ENCODE measurements around the gene CCDC149.

Gene CCDC149

DNA sequence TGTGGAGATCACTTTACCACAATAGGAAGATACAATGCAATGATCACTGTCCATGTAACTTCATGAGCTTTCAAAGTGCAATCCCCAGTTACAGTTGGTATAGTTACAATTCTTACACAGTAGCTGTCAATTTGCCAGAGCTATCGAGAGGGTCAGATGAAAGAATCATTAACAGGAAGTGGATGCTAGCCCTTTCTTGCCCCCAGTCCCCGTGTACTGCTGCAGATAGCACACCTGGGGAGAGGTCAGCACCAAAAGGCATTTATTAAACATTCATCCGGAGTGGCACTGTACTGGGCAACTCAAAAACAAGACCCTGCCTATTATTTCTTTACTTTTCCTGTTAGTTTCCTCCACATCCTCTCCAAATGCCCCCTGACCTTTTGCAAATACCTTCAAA lies 69.7 kb downstream of the CCDC149 start:
- DNase-seq (ENCODE audit: low read depth): no peak

DNA sequence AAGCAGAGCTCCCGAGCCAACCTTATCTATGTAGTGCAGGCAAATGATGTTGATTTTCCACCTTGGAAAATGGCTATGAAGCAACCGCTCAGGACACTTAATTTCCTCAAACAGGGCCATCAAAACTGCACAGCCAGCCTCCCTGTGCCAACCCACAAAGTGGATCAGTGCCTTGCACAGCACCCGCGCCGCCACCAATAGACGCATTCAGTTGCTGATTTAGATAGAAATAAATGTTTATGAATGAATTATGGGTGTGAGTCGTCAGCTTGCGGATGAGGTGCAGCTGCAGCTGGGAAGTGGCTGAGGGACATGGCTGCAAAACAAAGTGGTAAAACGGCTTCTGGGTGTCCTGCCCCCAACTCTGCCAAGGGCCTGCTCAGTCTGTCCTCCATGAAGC lies 70.5 kb downstream of the CCDC149 start:
- no peak for DNase-seq (ENCODE audit: low read depth)

DNA sequence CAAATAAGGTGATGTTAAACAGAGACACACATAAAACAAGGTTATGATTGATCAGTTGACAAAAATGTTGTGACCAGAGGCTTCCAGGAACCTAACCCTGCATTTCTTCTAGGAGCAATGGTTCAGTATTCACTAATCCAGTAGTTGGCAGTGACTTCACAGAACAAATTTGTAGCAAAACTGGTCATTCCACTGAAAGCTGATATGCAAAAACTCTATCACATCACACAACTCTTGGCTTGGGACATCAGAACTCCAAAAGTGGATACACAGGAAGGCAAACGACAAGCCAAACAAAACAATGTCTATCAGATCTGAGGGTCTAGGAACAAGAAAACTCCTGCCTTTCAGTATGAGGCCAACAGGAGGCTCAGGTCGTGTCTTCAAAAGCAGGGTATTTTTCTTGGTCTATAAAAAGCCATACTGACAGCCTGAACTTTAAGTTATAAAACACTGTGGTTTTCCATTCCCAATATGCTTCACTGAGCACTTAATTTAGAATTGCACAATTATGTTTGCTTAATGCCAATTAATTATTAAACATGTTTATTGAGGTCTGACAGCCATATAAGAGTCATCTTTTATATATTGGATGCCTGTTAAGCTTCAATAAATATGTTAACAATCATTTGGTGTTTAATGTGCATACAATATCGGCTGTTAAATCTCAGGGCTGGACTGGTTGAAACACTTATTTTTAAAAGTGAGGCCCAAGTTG lies 71.9 kb downstream of the CCDC149 start:
- no peak for DNase-seq (ENCODE audit: low read depth)

DNA sequence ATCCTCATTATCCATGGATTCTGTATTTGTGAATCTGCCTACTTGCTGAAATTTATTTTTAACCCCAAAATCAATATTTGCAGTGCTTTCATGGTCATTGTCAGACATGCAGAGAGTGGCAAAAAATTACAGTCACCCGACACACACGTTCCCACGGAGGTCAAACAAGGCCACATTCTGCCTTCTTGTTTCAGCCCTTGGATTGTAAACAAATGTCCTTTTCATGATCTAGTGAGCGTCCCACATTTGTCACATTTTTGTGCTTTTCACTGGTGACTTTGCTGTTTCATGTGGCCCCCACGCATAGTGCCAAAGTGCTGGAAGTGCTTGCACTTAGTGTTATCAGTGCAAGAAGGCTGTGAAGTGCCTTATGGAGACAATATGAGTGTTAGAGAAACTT lies 72.5 kb downstream of the CCDC149 start:
- no peak for DNase-seq (ENCODE audit: low read depth)

DNA sequence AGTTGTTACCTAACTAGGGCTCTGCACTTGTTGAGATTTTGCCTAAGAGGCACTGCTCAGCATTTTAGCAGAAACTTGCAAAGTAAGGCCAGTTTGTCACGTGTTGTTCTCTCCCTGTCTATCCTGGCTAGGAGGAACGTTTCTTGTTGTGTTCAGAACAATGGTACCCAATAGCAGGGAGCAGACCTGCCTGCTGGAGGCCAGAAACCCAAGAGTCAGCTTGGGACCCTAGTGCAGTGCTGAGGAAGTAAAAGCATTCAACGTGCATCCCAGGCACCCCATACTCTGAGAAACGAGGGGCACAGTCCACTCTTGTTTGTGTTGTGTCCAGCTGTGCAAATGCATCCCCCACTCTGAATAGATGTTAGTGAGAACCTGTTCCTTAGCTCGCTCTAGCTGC lies 75.1 kb downstream of the CCDC149 start:
- no peak for DNase-seq (ENCODE audit: low read depth)

DNA sequence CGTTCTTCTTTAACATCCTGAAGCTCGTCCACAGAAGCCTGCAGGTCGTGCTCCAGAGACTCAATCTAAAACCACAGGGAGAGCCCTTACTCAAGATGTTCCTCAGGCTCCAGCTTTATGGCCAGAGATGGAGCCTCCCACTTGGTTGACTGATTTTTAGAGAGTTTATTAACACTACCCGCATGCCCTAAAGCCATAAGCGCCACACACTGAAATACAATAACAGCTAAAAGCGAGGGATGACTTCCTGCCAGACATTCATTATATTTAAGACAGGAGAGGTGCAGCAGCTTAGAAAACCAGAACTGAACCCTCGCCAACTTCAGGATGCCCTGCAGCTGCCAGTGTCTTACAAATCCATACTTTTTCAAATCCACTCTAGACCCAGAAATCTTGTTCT lies 75.5 kb downstream of the CCDC149 start:
- DNase-seq (ENCODE audit: low read depth): no peak

DNA sequence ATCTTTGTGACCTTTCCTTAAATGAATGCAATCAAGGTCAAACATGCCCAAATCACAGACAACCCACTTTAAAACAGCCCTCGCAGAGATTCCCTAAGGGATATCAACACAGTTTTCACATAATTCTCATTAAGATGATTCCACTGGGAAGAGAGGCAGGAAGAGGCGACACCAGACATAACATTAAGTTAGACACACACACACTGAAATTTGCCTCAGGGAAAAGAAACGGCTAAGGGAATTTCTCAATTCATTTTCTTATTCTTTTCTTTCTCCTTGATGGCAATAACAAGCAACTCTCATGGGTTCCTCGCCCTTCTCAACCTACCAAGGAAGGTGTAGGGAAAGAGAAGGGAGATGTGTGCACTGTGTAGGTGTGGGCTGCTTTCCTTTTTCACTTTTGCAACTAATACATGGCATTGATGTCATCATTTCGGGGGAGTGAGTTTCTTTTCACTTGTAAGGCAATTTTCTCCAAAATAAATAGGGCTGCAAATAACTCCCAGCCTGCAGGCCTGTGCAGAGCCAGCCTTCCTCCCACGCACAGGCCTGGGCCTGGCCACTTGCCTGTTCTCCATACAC lies 76.1 kb downstream of the CCDC149 start:
- no peak for DNase-seq (ENCODE audit: low read depth)

DNA sequence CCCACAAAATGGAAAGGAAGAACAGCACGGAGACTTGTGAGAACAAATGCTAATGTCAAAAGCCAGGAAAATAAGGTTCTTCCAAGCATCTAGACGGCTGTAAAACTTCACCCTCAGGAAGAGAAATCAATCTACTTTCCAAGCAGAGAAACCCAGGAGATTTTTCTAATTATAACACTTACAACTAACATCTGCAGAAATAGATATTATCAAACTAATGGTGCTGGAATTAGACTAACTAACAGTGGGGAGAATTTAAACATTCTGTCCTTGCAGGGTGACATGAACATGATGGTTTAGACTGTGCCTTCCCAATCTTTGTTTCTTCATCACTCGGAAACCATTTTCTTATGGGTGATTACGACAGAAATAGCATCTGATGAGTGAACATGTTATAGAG lies 77.1 kb downstream of the CCDC149 start:
- no peak for DNase-seq (ENCODE audit: low read depth)

DNA sequence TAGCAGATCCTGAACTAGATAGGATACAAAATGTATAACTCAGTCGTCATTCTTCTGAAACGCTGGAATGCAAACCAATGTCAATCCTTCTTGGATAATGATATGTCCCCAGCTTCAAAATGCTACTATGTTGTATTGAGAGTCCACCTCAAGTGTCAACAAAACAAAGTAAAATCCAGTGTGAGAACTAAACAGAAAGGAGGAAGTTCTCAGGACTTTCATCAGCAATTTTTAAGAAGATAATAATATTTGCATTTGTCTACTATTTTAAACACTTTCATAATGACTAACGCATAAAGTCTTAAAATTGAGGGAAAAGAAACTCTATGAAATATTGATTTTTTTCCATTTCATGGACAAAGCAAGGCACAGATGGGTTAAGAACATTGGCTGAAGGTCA lies 81.2 kb downstream of the CCDC149 start:
- no peak for DNase-seq (ENCODE audit: low read depth)

DNA sequence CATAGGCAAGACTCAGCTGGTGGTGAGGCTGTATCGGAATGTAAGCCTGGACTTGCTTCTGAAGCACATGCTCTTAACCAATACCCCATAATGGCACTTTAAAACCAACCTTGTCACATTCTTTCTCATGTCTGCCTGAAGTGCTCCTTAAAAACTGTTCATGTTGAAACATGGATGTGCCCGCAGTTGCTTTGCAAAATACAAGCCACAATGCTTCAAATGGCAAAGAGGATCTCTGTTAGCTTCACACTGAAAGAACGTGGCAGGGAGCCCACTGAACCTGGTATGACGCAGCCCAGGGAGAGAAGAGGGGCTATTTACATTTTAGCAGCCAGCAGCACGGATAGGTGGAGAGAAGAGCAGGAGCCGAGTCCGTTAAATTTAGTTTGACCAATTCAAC lies 88.1 kb downstream of the CCDC149 start:
- no peak for DNase-seq (ENCODE audit: low read depth)

DNA sequence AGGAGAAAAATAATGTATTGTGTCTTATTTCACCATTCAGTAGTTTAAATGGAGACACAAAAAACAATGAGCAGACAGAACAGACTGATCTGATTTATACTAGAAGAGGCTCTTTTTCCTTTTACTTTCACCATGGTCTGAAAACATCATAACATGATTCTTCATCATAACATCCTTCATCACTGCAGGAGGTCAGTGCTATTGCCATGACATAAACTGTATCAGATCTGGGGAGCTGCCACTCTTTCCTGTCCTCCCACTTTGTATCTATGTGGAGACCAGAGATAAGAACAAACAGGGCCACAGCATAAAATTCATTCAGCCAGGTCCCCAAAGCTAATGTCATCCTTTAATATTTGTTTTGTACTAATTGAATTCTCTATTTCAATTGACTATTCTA lies 92.3 kb downstream of the CCDC149 start:
- no peak for DNase-seq (ENCODE audit: low read depth)

DNA sequence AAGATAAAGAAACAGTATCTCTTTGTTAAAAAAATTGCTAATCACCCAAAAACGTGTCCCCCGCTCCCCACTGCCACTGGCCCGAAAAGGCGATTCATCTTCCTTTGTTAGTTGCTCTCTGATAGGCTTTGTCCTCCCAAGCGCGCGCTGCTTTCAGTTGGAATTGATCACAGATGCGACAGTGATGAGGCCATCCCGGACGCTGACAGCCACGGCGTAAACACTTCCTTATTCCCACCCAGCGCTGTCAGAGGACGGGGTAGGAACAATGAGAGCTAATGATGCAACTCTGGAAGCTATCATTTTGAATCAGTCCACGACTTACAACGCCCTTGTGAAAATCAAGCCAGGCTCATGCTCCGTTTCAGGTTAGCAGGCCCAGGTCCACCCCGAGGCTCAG lies 96.0 kb downstream of the CCDC149 start:
- DNase-seq (ENCODE audit: low read depth): no peak

DNA sequence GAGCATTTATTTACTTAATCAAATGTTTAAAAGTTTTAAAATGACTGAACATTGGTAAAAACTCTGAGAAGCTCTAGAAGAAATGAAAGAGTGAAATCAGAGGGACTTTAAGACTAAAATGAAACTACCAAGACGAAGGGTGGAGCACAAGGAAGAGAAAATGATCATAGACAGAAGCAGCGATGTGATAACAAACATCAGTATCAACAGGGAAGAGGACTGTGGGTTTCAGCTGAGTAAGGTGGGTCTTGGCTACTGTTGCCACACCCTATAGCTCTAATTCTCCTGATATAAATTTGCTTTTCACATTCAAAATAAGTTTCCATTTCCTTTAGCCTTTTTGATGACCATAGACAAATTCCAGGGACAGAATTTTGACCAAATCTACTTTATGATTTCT lies 99.1 kb downstream of the CCDC149 start:
- DNase-seq (ENCODE audit: low read depth): no peak

DNA sequence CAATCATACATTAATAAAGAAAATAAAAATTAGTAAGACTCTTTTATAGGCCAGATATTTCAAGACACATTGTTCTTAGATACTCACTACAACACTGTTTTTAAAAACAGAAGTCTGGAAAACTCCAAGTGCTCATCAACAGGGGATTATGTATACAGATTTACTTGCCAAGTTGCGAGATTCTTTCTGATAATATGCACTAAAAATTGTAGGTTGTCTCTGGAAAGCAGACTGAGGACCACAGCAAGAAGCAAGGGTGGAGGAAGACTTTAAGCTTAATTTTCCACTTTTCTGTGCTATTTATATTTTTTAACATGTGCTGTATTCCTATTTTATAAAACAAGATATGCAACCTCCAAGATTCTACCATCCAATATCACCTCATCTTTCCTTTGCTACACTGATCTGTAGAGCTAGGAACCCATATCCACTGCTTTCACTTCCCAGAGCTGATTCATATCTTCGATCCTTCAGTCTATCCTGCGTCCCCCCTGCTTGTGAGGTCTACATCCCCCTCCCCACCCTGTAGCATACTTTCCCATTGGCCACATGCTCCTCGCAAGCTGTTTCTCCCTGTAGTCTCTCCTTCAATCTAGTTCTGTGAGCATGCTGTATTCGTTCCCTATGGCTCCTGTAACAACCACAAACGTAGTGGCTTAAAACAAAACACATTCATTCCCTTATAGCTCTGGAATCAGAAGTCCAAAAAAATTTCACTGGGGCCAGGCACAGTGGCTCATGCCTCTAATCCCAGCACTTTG lies 101.8 kb downstream of the CCDC149 start:
- DNase-seq (ENCODE audit: low read depth): no peak

DNA sequence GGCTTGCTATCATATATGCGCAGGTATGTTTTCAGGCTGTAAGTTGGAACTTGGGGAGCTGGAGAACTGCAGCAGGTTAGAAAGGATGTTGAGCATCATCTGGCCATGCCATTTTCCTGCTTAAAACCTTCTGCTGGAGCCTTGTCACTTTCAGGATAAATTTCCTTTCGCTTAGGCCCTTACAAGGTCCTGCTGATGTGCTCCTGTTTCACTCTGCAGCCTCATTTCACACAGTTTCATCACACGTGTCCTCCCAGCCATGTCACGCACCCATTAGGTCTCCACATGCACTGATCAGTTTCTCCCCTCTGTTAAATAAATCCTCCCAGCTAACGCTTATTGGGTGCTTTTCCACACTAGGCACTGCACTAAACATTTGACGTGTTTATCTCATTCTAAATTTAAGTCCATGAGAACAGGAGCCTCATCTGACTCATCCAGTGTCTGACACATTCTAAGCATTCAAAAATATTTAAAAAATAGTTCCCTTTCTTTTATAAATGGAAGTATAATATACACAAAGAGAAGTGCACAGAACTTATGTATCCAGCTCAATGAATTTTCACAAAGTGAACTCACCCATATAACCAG lies 102.9 kb downstream of the CCDC149 start:
- DNase-seq (ENCODE audit: low read depth): no peak

DNA sequence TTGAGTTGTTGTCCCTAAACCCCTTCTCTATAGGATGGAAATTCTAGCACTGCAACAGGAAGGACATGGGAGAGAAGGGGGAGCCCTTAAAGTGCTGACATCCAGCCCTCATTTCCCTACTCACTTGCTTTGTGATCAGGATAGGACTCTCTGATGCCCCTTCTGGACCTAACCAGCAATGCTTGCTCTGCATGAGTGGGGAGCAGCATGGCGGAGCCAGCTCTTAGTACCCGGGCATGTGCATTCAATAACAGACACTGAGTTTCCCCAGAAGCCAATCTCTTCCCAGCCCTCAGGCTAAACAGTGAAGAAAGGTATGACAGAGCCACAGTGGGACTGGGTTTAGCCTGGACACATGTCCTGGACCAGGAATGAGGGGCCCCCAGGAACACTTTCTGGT lies 103.5 kb downstream of the CCDC149 start:
- DNase-seq (ENCODE audit: low read depth): no peak

DNA sequence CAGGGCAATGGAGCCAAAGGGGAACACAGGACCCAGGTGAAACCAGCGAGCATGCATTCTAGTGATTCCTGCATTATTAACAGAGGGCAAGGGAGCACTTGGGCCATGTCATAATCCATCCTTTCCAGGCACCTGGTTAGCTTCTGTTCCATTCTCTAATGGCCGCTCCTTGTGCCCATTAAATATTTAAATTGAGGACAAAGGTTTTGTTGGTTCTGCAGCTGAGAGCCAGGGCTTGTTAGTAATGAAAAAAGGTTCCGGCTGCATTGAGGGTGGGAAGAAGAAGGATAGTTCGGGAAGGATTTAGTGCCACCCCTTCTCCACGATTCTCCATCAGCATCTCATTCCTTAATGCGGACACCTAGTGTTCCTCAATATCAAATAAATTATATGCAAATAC lies 103.9 kb downstream of the CCDC149 start:
- DNase-seq (ENCODE audit: low read depth): no peak

DNA sequence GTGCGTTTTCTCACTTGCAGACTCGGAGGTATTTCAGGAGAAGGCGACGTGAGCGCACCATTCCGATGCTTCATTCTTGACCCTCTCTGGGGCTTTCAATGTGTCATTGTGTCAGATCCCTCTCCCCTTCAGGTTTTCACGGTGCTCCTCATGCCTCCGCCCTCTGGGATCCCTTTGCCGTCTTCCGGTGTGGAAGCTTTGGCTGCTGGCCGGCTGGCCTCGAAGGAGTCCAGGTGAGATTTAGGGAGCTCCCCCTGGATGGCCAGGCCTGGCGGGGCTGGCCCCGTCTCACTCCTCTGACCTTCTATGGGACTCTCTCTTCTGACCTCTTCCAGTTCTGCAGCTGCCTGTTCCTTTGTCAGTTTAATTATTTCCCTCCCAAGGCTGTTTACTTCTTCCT lies 104.6 kb downstream of the CCDC149 start:
- DNase-seq (ENCODE audit: low read depth): no peak

DNA sequence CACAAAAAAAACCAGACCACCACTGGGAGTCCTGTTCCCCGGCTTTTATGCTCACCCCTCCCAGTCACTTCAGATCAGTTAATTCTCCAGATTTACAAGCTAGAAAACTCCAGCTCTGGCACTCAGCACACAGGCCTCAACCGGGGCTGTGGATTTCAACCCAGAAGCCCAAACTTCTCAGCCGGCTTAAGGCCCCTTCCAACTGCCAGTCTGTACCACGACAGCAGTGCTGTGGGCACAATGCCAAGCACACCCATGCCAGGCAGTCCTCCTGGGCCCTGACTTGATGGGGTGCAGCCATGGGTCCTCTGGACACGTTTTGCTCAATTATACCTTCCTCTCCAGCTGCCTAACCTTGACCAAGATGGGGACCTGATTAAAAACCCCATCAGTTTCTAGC lies 105.2 kb downstream of the CCDC149 start:
- no peak for DNase-seq (ENCODE audit: low read depth)

DNA sequence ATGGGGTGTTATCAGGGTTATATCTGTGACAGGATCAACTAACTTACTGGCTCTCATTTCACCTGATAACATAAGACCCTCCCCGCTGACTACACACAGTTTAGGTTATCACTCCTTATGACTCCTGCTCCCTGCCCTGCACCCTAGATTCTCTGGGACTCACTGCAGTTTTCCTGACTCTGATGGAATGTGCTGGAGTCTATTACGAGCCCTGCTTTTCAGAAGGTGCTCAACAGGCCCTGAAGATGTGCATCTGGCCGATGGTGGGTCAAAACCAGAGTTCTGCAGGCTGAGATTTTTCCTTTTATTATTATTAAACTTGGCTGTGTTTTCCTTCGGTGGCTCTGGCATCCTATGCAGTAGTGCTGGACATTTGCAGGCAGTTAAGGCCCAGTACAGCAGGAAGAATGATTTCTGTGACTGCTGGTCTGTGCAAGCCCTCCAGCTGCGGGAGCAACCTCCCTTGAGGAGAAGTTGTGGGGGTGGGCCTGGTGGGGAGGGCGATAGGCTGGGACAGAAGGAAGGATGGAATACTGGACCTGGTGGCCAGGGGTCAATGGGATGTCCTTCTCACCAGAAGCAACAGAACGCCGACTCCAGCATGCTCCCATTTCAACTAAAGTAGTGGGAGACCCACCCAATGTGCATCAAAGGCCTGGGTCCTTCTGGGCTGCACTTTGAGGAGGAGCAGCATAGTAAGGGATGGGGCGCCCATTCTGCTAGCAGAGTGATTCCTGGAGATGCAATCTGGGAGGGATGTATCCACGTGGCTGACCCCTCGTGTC lies 106.4 kb downstream of the CCDC149 start:
- no peak for DNase-seq (ENCODE audit: low read depth)

DNA sequence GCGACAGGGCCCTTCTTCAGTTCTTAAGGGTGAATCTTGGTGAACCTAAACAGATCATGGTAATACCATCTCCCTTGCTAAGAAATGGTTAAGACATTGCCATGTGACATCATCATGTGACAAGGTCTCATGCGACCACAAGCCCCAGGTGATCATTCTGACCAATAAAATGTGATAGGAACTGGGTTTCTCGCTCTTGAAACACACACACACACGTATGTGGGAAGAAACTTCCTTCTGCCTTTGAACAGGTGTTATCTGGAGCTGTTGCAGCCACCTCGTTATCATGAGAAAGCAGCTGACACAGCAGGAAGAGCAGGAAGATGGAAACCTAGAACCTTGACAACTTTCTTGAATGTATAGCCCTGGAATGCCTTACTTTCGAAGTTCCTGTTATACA lies 107.3 kb downstream of the CCDC149 start:
- no peak for DNase-seq (ENCODE audit: low read depth)

DNA sequence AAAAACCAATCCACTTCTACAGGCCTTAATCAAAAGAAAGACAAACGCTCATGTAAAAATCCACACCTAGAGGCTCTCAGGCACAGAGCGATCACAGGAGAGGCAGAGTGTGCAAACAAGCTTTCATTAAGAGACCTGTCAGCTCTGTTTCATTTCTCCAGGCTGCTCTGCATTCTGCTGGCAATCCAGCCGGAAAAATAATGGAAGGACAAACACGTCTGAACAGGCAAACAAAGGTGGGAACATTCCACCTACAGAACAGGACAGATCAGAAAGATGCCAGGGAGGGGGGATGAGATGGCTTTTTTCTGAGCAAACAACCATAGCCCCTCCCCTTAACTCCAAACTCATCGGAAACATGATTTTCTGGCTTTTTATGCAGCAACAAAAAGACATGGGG lies 107.8 kb downstream of the CCDC149 start:
- no peak for DNase-seq (ENCODE audit: low read depth)

Measured in T-helper 22 cell (primary cell).